22Rv1 (cell line): ENCODE results near the gene SWAP70.

Source experiments
- H3K27ac ChIP-seq: fragments of 450-650 bp; 2 replicates; pipeline ENCODE4 v1.5.1; 2017
- ZFX ChIP-seq: fragments of 450-650 bp; IDR thresholded peaks from 2 replicates; pipeline ENCODE4 v1.6.1; 2017; ENCODE audit warnings: antibody characterized with exemption, borderline replicate concordance
- TF ChIP-seq, protein P1 (sequence below): fragments of 450-650 bp; IDR thresholded peaks from 2 replicates; pipeline ENCODE4 v1.5.1; 2017; ENCODE audit warnings: mild to moderate bottlenecking

The SWAP70 gene

DNA sequence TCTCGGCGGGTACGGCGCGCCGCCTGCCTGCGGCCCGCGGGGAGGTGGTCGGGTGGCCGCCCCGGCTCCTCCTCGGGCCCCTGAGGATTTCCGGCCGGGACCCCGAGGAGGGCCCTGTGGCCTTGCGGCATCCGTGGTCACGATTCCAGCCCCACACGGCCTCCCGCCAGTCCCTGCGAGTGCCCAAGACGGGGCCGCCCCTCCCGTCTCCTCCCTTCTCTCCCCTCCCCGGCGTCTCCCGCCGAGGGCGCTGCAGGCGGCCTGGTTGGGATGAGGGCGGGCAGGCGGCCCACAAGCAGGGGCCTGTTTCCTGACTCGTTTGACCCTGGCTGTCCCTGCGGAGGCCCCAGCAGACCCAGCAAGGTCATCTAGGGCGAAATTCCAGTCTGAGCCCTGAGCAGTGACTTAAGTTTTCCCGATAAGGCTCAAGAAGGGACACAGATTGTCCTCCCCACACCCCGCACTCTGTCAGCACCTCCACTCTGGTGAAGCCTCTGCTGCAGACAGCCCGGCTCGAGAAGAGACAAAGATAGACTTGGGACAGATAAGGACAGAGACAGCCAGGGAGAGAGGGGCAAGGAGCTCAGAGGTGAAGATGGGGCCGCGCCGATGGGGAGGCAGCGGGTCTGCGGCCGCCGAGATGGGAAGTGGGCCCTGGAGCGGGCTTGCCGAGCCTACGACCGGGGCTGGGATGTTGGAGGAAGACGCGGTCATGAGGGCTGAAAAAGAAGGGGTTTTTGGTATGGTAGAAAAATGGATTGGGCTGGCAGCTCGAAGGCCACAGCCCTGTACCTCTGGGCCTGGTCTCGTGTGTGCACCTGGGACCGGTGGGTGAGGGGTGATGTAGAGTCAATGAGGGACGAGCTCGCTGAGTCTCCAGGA lies 95.0 kb downstream of the SWAP70 start:
- TF ChIP-seq, protein P1, sequence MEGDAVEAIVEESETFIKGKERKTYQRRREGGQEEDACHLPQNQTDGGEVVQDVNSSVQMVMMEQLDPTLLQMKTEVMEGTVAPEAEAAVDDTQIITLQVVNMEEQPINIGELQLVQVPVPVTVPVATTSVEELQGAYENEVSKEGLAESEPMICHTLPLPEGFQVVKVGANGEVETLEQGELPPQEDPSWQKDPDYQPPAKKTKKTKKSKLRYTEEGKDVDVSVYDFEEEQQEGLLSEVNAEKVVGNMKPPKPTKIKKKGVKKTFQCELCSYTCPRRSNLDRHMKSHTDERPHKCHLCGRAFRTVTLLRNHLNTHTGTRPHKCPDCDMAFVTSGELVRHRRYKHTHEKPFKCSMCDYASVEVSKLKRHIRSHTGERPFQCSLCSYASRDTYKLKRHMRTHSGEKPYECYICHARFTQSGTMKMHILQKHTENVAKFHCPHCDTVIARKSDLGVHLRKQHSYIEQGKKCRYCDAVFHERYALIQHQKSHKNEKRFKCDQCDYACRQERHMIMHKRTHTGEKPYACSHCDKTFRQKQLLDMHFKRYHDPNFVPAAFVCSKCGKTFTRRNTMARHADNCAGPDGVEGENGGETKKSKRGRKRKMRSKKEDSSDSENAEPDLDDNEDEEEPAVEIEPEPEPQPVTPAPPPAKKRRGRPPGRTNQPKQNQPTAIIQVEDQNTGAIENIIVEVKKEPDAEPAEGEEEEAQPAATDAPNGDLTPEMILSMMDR, result no peak
- peak overlapping the region; percentile 75 for H3K27ac ChIP-seq

DNA sequence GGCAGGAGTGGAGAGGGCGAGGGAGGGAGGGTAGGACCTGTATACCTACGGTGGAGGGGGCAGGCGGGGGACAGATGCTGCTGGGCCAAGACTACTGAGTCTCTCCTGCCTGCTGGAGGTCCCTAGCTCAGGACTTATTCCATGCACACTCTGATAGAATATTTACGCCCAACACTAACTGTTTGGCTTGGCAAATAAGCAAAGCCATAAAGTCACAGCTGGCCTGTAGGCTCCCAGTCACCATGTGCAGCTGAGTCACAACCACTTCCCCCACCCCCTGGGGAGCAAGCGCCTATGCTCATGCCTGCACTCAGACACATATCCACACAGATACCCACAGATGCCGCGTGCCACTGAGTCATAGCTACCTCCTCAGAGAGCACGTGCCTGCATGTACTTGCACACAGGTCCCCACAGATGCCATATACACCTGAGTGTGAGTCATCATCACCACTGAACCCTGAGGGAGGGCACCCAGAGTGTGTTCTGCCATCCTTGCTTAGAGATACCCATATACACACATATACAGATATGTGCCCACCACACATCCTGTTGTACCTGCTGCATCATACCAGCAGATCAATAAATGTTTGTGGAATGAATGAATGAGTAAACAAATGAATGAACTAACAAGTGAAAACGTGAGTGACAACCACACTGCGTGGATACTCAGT lies 95.8 kb downstream of the SWAP70 start:
- H3K27ac ChIP-seq, result peak overlapping the region; percentile 75; the same call in 1 of the 2 replicates
- TF ChIP-seq, protein P1, result no peak

DNA sequence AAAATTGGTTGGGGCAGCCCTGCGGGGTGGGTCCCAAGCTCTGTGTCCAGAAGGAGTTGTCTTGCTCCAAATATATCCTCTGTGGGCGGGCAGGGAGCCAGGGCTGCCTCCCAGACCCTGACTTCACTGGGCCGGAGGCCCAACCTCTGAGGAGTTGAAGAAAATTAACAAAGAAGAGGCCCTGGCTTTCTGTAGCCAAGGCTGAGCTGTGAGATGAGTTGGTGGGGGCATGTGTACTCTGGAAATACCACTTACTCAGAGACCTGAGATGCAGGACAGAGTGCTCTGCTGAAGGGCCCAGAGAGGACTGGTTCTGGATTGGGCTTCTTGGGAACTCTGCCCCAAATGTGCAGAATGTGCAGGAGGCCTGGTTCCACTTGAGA lies 96.3 kb downstream of the SWAP70 start:
- H3K27ac ChIP-seq, result no peak overlapping the region
- no peak for TF ChIP-seq ZFX
- TF ChIP-seq, protein P1, result no peak

DNA sequence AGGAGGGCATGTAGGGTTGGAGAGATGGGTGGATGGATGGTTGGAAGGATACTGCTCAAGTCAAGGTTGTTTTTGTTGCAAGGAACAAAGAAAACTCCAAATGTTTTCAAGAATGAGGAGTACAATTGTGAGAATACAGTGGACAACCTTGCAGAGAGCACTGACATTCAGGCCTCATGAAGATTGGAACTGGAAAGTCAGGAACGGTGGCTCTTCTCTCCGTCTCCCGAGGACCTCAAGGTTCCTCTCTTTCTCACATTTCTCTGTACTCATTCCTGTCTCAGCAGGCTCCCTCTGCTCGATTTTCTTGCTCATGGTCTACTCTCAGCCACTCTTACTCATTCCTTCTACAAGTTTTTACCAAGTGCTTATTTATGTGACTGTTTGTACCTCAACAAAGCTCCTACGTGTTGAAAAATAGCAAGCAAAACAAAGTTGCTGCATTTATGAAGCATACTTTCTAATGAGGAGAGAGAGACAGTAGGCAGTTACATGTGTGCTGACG lies 97.6 kb downstream of the SWAP70 start:
- no peak overlapping the region for H3K27ac ChIP-seq
- TF ChIP-seq, protein P1, result no peak
- TF ChIP-seq ZFX, result no peak

DNA sequence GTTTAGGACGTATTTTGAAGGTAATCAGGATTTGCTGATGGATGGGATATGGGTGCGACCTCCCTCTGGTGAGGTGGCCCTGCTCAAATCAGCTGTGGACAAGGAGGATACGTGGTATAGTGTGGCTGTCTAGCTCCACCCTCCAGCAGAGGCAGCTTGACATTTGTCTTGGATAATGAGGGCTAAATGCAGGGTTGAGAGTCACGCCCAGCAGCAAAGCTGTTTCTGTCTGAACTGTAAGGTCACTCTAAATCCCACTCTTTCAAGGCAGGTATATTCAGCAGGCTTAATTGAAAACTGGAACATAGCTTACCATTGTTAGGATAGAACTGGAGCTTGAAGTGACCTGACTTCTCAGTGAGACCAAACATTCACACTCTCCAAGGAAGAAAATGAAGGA lies 98.7 kb downstream of the SWAP70 start:
- no peak overlapping the region for H3K27ac ChIP-seq
- TF ChIP-seq ZFX, result no peak
- TF ChIP-seq, protein P1, result no peak

DNA sequence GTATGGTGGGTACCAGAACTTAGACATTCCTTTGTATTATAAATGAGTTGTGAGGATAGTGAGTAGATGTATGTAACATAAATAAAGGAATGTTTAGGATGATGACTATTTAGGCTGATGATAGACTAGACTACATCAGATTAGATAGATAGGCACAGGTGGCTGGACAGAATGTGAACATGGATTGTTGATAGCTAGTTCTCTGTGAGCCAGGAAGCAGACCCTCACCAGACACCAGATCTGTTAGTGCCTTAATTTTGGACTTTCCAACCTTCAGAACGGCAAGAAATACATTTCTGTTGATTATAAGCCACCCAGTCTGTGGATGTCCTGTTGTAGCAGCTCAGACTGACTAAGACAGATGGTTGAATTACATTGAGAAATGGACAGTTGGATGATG lies 99.4 kb downstream of the SWAP70 start:
- TF ChIP-seq, protein P1, result no peak
- no peak for TF ChIP-seq ZFX
- no peak overlapping the region for H3K27ac ChIP-seq
